Measurements from ENCODE around the gene TSPAN32.
"Not testable (repeated sequence)": the region's sequence is repeated elsewhere in the genome, so short reads cannot be mapped to it uniquely, and the experiment has no call there.

TSPAN32 gene

DNA sequence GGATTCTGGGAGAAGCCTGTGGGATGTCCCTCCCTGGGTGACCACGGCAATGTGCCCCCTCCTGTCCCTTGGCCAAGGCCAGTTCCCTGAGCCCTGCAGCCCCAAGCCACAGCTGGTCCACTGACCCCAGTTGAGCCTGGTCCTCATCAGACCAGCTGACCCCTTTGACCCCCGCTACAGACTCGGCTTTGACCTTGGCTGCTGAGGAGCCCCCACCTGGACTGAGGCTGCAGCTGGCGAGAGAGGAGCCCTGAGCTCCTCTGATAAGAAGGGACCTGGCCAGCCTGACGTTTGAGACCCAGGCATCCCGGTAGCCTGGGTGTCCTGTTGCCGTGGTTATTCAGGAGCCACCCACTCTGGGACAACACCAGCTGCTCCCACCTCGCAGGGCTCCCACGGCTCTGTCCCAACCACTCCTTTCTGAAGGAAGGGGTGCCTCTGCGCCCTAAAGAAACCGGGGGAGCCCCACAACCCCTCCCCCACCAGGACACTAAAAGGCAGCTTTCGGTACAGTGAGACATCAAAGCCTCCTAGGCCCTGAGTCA, 34.4 kb upstream of the TSPAN32 start:
- no peak for DNase-seq

DNA sequence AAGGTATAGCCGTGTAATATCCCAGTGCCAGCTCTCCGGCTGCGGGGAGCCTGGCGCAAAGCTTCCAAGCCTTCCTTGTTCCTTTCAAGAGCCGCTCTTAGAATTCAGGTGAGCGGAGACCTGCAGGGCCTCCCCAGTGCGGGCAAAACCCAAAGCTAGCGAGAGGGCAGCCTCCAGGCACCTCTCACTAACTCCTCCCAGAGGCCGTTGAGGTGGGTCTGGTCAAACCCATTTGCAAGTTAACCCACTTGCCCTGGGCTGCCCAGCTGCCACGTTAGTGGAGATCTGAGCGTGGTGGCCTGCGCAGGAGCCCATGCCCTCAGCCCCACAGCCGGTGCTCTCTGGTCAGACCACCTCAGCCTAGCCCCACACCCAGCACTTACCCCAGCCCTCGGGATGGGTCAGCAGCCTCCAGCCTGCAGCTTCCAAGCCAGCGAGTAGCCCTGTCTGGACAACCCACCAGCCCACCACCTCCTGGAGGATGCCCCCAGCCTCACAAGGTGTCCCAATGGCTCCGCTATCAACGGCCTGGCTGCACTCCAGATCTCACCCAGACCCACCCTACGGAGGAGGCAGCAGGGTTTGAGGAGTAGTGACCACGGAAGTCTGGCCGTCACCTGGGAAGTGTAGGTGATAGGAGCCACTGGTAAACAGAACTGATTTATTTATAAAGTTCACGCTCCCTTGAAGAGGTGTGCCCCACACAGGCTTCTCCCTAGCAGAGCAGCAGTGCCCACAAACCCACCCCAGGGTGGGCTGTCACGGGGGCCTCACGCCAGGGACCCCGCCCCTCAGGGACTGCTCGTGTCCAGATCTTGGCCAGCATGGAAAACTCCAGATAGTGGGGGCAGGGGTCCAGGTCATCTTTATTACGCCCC, 33.7 kb upstream of the TSPAN32 start:
- no peak for DNase-seq

DNA sequence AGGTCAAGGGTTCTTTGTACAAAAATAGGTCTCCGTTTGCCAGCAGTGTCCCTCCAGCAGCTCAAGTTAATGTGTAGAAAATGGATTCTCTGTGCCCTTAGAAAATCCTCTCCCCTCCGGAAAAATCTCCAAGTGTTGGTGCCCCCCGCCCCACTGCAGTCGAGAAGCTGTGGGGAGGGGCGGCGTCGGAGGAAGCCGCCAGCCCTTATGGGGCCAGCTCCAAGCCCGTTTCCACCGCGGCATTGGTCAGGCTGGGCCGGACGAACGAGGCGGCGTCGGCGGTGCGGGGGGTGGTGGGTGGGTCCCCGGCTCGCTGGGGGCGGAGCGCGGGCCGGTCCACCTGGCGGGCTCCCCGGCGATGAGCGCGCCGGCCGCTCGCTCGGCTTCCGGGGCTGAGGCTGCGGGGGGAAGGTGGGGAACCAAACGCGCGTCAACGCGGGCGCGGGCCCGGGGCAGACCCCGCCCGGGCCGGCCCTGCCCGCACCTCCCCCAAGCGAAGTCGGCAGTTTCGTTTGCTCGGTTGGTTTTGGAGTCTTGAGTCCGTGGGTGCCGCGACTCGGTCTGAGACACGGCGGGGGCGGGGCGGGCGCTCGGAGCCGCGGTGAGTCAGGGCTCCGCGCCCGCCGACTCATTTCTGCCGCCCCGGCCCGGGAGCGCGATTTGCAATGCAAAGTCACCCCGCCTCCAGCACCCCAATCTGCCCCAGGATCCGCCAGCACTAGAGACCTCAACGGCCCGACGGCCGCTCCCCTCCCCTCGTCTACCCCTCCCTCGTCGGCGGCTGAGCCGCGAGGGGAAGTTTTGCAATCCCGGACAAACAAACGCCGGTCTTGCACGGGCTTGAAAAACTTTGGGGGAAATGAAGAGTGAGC, 32.8 kb upstream of the TSPAN32 start:
- DNase-seq = no peak

DNA sequence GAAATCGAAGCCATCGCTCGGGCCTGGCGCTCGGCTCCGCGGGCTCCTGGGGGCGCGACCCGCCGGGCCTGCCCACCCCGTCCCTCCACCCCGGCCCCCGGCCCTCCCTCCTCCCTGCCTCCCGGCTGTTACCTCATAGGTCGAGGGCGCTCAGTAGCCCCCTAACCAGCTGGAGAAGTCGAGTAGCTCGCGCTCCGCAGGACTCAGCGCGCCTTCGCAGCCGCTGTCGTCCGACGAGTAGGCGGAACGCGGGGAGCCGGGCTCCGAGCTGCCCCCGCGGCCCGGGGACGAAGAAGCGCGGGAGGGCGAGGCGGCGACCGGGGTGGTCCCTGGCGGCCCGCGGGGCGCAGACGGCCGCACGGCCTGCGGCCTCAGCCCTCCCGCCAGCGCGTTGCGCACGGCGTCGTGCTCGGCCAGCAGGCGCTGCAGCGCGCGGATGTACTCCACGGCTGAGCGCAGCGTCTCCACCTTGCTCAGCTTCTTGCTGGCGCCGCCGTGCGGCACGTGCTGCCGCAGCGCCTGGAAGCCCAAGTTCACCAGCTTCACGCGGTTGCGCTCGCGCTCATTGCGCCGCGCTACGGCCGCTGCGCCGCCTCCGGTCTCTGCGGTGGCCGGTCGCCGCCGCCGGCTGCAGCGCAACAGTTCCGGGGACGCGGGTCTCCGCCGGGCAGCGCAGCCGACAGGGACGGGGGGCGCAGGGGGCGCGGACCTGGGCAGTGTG, 32.1 kb upstream of the TSPAN32 start:
- DNase-seq = no peak

DNA sequence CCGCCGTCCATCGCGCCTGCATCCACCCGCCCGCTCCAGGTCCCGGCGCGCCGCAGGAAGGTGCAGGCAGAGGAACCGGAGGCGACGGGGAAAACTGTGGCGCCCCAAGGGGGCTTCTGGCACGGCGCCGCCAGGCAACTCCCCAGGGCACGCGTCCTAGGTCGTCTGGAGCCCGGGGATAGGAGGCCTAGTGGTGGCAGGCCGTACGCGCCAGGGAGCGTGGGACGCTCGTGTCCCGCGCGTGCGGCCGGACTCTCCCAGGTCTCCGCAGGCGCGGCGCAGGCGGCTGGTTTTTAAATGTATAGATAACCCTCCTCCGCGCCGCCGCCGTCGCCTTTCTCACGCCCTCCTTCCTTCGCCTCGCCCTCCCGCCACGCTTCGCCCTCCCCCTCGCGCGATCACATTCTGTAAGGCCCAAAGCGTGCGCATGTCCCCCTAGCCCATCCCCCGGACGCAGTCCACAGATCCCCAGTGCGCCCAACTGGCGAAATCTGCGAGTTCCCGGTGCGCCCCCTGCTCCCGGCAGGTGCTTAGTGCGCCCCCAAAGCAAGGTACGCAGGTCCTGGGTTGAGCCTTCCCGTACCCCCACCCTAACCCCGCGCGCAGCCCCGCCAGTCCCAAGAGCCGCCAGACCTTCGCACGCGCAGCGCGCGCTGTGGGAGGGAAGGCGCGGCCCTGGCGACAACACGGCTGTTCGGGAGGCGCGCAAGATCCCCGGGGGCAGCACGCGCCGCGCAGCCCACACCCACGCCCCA, 31.3 kb upstream of the TSPAN32 start, which contains the start of gene ASCL2:
Gene ASCL2, minus strand, starts transcription at position 267 of the 755 bp plus-strand sequence. Its CDS starts 256 bp downstream, at position 11.
- DNase-seq = no peak

DNA sequence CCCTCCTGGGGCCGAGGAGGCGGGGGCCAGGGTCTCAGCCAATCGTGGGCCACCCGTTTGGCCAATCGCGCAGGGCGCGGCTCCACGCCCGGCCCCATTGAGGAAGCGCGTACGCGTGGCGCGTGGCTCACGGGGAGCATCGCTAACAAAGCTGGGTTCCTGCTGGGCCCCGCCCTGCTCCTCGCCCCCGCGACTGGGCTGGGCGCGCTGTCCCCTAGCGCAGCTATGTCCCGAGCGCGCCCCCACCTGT, 30.8 kb upstream of the TSPAN32 start:
- no peak for DNase-seq

DNA sequence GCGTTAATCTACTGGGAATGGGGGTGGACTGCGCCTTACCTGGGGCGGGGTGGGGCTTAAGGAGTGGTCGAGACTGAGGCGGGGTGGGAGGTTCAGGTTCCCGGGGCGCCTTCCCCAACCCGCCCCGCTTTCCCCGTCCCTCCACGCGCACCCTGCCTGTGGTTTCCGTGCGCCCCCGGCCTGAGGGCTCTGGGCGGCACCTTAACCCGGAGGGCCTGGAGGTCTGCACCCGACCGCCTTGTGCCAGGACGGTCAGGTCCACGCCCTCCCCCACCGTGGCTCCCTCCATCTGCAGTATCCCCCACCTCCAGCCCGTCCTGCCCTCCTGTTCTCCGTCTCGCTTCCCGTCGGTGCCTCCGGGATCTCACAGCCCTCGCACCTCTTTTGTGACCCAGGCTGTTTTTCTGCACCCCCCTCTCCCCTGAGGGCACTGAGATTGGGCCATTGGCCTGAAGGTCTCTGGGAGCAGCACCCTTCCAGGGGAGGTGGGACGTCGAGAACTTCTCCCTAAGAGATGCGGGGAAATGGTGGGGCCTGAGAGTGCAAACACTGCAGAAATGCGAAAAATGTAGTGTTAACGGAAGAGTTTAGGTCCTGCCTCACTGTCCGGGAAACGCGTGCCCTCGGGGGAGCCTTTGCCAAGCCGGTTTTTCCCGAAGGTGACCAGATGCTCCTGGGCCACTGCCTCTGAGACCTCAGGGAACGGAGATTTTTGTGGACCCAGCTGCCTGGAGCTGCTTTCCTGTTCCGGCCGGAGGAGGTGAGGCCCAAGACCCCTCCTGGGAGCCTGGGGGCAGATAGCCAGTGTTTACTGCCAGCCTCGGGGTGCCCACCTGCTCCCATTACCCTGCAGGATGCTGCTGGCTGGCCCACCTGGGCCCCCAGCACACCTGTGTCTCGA, 30.2 kb upstream of the TSPAN32 start:
- DNase-seq = no peak

DNA sequence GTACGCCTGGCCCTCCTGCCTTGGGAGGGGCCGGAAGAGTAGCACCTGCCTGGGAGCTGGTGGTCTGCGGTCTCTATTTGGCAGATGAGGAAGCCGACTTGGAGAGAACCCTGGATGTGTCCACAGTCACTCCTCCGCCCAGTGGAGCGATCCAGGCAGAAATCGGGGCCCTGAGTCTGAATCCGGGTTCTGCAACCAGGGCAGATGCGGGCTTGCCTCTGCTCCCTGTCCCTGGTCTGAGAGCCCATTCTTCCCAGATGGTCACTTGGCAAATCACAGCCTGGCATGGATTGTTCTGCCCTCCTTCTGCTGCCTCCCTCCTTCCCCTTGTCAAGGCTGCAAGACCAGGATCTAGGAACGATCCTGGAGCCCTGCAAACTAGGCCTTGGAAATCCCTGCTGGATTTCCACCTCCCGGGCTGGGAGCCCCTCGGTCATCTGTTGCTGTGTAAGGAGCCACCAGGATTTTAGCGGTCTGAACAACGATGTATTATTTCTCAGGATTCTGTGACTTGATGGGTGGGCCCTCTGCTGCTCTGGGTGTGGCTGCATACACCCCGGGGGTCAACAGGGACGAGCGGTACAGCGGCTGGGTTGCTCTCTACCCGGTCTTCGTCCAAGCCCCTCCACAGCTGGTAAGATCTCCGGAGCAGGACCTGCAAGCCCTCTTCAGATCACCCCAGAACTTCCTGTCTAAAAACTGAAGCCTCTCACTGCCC, 29.4 kb upstream of the TSPAN32 start:
- no peak for DNase-seq

DNA sequence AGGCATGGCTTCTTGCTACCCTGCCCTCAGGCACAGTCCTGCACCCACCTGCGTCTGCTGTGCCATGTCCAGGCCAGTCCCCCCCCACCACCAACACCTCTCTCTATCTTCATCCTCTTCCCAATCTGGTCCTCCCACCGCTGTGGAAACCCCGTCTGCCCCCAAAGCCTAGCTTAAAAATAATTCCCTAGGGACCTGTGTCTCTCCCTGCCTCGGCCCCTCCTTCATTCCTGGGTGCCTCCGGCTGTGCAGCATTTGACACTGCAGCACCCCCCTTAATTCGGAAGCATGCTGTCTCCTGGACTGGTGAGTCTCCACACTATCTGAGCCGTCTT, 28.9 kb upstream of the TSPAN32 start:
- DNase-seq = no peak

DNA sequence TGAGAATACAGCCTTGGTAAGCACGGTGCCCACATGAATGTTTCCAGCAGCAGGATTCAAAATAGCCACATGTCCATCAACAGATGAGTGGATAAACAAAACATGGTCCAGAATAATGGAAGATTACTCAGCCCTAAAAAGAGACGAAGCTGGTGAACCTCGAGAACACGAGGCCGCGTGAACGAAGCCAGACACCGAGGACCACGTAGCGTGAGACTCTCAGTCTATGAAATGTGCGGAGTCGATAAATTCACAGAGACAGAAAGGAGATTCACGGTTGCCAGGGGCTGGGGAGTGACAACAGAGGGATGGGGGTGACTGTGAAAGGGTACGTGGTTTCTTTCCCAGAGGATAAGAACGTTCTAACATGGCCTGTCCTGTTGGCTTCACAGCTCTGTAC, 28.5 kb upstream of the TSPAN32 start:
- no peak for DNase-seq

DNA sequence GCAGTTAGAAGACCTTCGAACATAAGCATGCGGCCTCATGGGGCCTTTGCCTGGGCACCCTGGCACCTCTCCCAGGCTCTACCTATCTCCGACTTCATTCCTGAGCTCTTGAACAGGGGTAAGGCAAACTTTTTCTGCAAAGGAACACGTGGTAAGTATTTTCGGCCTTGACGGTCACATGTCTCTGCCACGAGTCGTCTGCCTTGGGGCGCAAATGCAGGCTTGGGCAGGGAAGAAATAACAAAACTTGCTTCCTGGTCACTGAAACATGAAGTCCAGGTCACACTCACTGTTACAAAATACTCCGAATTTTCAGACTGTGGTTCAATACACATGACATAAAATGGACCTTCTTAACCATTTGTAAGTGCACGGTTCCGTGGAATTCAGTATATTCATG, 28.0 kb upstream of the TSPAN32 start:
- DNase-seq = no peak

DNA sequence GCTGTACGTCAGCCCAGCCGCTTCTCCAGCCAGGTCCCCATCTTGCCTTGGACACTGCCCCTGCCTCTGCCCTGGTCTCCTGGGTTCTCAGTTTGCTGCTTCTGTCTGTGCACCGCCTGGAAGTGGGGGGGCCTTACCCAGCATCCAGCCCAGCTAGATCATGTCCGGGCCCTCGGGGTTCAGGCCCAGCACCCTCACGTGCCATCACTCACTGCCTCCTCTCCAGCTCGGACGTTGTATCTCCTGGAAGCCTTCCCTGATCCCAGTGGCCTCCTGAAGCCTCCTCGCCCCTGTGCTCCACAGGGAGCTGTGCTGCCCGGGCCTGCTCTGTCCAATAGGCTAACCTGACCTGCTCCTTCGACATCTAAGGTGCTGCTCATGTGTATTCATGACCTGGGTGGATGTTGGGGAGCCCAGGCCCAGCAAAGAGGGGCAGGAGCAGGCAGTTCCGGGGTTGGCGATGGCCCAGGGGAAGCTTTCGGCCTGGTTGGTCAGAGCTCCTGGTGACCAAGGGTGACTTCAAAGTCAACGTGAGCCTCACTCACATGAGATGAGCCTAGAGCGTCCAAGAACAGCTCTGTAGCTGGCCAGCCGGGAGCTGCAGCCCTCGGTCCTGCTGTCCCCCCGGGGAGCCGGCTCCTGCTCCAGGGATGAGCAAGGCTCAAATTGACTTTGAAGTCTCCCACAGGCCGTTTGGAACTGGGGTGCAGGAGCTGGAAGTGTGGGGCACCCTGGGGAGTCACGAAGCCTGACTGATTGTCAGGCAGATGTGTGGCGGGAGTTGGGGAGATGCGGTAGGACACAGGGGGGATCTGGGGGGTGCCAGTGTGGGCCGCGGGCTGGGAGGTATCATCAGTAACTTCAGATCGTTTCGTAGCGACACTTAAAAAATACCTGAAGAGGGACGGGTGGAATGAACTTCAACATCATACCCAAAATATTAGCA, 26.2 kb upstream of the TSPAN32 start:
- no peak for DNase-seq

DNA sequence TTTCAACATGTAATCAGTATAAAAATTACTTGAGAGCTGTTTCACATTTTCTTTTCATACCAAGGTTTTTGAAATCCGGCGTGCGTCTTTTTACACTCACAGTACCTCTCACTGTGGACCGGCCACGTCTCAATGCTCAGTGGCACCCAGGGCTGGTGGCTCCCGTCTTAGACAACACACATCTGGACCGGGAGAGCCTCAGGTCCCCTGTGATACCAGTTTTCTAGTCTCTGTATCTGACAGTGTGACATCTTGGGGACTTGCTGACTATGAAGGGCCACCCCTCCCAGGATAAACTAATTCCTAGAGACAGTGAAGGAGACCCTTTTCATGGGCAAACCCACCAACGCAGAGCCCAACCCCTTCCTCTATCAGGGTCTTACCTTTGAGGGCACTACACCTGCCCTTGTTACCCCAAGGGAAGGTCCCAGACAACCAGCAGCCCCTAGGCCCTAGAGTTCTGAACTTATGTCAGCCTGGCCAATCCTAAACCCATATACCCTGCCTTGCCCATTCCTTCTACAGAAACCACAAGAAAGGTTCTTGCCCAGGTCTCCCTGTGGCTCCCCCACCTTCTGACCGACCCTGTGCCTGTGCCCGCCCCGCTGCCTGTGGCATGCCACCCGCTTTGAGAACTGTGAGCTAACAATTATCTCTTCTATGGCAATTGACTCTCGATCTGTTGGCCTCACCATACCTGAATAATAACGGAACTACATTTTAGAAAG, 25.4 kb upstream of the TSPAN32 start:
- DNase-seq = no peak

DNA sequence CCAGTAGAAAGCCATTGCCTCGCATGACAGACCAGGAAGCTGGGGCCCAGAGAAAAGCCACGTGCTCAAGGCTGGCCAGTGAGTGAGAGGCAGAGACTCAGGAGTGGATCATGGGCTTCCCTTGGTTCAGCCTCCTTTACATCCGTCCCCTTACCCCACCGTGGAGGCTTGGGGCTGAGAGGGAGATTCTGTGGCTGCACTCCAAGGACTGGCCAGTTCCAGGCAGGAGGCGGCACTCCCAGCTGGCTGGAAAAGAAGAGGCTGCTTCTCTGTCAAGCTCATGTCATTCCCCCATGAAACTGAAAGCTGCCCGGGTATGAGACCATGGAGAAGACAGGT, 24.8 kb upstream of the TSPAN32 start:
- DNase-seq = no peak

DNA sequence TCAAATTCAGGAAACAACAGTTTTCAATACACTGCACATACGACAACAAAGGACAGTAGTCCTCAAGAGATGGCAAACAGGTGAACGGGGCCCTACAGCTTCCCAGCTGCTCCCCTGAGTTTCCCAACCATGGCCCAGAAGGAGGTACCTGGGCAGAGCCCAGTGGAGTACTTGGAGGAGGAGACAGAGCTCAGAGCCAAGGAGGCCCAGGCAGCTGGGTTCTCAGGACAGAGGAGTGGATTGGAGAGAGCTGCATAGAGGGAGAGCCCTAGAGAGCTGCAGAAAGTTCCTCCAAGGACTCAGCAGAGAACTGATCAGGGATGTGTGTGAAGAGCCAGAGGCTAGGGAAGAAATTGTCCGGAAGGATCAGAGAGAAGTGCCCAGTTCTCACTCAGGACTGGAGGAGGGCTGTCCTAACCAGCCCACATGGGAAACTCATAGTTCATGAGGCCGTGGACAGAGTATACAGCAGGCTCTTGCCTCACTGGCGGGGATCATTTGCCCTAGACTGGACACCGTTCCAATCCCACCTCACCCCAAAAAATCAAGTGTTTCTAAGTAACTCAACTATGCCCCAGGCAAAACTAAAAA, 23.8 kb upstream of the TSPAN32 start:
- DNase-seq = no peak

DNA sequence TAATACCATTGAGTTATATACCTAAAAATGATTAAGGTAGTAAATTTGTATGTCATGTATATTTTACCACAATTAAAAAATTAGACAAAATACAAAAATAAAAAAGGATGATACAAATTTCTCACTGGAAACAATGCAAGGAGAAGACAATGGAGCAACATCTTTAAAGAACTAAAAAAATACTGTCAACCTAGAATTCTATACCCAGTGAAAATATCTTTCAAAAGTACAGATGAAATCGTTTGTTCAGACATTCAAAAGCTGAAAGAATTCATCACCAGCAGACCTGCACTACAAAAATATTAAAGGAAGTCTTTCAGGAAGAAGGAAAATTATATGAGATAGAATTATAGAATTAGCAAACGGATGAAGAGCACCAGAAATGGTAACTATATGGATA, 21.6 kb upstream of the TSPAN32 start:
- no peak for DNase-seq

DNA sequence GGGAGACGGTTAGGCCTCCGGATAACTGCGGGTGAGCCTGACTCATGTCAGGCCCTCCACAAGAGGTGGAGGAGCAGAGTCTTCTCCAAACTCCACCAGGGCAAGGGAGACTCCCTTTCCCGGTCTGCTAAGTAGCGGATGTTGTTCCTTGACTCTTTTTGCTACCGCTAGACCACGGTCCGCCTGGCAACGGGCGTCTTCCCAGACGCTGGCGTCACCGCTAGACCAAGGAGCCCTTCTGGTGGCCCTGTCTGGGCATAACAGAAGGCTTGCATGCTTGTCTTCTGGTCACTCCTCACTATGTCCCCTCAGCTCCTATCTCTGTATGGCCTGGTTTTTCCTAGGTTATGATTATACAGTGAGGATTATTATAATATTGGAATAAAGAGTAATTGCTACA, 15.5 kb upstream of the TSPAN32 start:
- DNase-seq = not testable (repeated sequence)

DNA sequence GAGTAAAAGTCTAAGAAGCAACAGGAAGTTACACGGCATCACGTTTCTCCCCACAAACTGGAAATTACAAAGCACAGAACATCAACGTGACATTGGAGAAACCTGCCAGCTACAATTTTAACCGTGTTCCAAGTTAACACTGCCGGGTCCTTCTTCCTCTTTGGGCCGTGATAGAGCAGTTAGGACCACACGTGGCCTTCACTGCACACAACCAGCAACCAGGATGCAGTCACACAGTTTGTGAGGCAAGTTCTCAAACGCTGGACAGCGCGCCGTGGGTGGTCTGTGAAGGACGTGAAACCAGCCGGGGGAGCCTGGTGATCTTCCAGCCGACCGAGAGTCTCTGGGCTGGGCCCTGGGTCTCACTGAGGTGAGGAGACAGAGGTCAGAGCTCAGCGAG, 14.7 kb upstream of the TSPAN32 start:
- no peak for DNase-seq

DNA sequence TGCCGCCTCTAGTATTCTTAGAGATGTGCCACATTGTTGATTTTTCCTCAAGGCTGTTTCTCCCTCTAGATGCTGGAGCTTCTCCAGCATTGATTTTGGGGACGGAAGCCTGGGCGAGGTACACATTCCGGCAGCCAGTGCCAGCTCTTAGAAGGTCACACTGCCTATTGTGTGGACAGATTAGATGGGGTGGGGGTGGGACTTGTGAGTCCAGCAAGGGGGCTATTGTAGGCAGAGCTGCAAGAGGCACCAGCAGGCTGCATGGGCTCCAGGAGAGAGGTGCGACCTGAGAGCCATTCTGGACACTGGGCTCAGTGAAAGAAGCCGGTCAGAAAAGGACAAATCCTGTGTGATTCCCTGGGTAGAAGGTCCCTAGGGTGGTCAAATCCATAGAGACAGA, 12.5 kb upstream of the TSPAN32 start:
- DNase-seq = no peak
